Measurements from ENCODE around the gene PRIMA1. TPM values are rescaled to one million over a fixed set of nuclear protein-coding genes. Genes with fewer than 3 reads are reported as not detected.

The PRIMA1 gene
- total RNA-seq, 1 donor from 2014 or later: not detected

DNA sequence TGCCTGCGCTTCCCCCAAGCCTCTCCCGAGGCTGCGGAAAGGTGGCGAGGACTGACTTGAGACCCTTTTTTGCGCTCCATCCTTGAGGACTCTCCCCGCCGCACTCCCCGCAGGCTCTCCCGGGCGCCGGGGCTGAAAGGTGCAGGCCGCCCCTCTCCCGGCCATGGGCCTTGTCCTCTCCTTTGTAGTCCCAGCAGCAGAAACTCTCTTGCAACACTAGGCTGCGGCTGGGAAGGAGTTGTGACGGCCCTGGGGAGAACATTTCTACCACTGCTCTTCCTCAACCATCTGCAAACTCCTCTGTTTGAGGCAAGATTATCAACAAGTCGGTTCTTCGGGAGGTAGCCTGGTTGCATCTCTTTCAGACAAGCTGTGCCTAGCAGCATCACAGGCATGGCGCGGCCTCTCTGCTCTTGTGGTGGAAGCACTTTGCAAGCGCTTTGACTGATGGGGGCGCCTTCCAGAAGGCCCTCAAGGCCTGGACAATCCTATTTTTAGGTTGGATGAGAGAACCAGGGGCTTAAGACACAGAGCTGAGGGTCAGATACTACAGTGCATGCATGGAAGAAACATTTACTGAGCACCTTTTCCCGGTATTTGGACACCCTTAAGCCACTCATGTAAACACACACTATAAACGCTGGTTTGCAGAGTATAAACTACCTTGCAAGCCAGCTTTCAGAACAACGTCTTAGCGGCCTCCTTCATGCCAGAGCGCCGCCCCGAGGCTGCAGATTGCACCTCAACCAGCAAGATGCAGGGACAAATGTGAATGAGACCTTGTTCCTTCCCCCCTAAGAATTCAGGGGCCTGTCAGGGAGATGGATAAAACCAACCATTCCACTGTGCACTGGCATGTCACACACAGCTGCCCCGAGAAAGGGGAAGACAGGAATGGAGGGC, 1.2 kb upstream of the PRIMA1 start:
- Mint-ChIP-seq H3K27me3 (ENCODE audit: insufficient read depth) (peaks cover 56% of the 10 kb centered on the region), H3K36me3 (ENCODE audit: low read depth) (no peaks in the 10 kb centered on the region), H3K27ac (no peak overlapping the region), H3K4me1 (ENCODE audit: low read depth) (no peaks in the 10 kb centered on the region), H3K9me3 (no peaks in the 10 kb centered on the region), H3K4me3 (no peak overlapping the region)
- no peak for DNase-seq (ENCODE audit: low spot score)
- intact Hi-C loops (cut with micrococcal nuclease): no loop called here

DNA sequence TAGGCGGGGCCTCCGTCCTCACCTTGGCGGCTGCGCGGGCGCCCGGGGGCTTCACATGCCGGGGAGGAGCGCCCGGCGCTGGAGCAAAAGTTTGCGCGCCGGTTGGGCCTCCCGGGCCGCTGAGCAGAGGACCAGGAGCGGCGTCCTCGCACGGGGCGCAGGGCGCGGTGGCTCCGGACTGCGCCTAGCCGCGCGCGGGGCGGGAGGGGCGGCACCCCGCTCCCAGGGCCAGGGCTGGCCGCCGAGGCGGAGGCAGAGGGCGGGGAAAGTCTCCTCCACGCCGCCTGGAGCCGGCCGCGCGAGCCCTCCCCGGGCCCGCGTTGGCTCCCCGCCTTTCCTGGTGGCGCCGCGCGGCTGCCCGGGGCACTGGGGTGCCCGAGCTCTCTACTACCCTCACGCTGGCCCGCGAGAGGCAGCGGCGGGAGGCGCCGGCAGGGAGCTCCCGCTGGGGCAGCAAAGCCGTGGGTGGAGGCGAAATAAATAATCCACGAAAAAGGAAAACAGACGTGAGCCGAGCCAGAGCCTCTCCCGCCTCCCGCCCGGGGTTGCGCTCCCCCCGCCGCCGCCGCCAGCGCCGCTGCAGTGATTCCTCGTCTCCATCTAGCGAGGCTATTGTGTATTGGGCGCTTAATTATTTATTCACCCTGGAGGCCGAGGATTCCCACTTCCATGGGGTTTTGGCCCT, 400 bp upstream of the PRIMA1 start:
- Mint-ChIP-seq H3K4me3 (no peak overlapping the region), H3K27me3 (ENCODE audit: insufficient read depth) (peaks cover 59% of the 10 kb centered on the region), H3K27ac (no peak overlapping the region), H3K9me3 (no peaks in the 10 kb centered on the region), H3K36me3 (ENCODE audit: low read depth) (no peaks in the 10 kb centered on the region), H3K4me1 (ENCODE audit: low read depth) (no peaks in the 10 kb centered on the region)
- intact Hi-C loops (cut with micrococcal nuclease): no loop called here
- no peak for DNase-seq (ENCODE audit: low spot score)

DNA sequence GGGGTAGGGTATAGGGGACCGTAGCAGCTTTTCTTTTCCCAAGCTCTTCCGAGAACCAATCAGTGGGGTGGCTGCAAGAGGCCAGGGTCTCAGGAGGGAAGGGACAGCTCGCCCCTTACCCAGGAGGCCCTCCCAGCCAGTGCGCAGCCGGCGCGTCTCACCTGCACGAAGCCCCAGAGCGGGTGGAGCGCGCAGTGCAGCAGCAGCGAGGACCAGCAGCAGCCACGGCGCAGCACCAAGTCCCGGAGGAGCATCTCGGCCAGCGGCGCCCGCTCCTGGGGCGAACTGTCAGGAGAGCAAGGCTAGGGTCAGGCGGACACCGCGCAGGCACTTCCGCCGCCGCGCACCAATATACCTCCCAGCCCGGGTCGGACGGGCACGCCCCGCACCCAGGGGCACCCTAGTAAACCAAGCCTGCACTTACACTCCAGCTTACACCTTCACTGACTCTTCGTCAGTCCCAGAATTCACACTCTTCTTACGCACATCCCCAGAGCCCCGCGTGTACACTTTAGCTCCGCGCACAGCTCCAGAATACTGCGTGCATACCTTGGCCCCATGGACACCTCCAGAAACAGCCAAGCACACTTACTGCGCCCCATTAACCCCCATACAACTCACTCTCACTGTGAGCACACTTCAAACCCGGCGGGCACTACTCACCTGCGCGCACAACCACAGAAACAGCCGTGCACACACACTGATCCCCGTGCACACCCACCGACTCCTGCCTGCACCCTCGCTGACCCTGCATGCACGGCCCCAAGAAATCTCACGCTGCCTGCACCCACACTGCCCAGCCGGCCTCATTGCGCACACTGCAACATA, 606 bp downstream of the PRIMA1 start:
- no peaks in the 10 kb centered on the region for H3K9me3 Mint-ChIP-seq
- no peak overlapping the region for H3K4me3 Mint-ChIP-seq
- no peak for DNase-seq (ENCODE audit: low spot score)
- H3K27ac Mint-ChIP-seq: no peak overlapping the region
- no peaks in the 10 kb centered on the region for H3K36me3 Mint-ChIP-seq (ENCODE audit: low read depth)
- intact Hi-C loops (cut with micrococcal nuclease): no loop called here
- H3K27me3 Mint-ChIP-seq (ENCODE audit: insufficient read depth): peaks cover 59% of the 10 kb centered on the region
- H3K4me1 Mint-ChIP-seq (ENCODE audit: low read depth): no peaks in the 10 kb centered on the region

DNA sequence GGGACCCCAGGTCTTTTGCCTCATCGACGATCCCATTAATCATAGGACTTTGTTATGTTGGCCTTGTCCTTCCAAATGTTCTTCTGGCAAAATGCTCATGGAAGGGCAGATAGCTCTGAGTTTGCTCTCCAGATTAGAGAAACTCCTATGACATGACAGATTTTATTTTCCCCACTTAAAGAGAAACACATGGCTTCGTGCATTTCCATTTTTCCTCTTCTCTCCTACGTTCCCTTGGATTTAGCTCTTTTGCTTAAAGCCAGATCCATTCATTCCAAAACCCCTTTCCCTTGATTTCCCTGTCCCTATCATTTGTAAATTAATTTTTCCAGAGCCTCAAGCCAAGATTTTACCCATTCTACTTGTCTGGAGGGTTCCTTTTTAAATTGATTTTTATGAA, 2.9 kb downstream of the PRIMA1 start:
- Mint-ChIP-seq H3K9me3 (no peaks in the 10 kb centered on the region), H3K4me1 (ENCODE audit: low read depth) (no peaks in the 10 kb centered on the region), H3K27ac (no peak overlapping the region), H3K4me3 (no peak overlapping the region), H3K36me3 (ENCODE audit: low read depth) (no peaks in the 10 kb centered on the region), H3K27me3 (ENCODE audit: insufficient read depth) (peaks cover 48% of the 10 kb centered on the region)
- intact Hi-C loops (cut with micrococcal nuclease): no loop called here
- no peak for DNase-seq (ENCODE audit: low spot score)

DNA sequence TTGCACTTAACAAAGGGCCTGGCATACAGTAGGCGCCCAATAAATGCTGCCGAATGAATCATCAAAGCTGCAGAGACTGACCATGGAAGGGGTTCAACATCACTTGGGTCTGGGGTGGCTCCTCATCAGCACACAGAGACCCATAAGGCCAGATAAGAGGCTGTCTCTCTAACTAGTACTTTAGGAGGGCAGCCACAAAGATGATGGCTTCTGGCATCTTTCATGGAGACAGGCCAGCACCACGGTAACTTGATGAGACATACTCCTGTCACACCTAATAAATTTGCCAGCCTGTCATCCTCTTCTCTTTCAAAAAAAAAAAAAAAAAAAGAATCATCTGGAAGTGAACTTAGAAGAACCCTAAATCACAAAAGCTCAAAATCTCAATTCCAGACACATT, 3.4 kb downstream of the PRIMA1 start:
- no peak overlapping the region for H3K27ac Mint-ChIP-seq
- H3K9me3 Mint-ChIP-seq: no peaks in the 10 kb centered on the region
- DNase-seq (ENCODE audit: low spot score): no peak
- intact Hi-C loops (cut with micrococcal nuclease): no loop called here
- H3K4me3 Mint-ChIP-seq: no peak overlapping the region
- H3K4me1 Mint-ChIP-seq (ENCODE audit: low read depth): no peaks in the 10 kb centered on the region
- H3K27me3 Mint-ChIP-seq (ENCODE audit: insufficient read depth): peaks cover 43% of the 10 kb centered on the region
- no peaks in the 10 kb centered on the region for H3K36me3 Mint-ChIP-seq (ENCODE audit: low read depth)

DNA sequence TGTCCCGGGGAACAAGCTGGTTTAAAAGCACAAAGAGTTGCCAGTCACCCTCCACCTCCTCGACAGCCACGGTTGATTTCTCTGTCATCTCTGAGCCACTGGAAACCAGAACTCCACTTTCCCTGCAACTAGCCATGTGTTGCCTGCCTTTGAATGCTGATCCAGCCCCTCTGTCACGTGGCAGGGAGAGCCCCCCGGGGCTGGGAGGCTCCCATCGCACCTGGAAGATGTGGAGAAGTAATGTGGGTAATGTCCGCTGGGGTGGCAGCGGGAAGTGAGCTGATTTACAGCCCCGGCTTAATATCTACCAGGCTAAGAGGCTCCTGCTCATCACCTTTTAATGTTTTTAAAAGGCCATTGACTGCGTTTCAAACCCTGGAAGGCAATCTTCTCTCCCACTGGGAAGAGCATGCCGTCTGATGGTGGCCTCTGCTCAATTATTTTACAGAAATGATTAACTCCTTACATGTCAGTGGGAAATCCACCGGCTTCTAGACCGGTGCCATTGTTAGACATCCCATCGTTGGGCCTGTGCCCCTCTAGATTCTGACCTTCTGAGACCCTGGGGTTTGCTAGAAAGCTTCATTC, 7.4 kb downstream of the PRIMA1 start:
- DNase-seq (ENCODE audit: low spot score): no peak
- Mint-ChIP-seq H3K4me1 (ENCODE audit: low read depth) (no peaks in the 10 kb centered on the region), H3K27me3 (ENCODE audit: insufficient read depth) (peaks cover 12% of the 10 kb centered on the region), H3K4me3 (no peak overlapping the region), H3K9me3 (no peaks in the 10 kb centered on the region), H3K36me3 (ENCODE audit: low read depth) (no peaks in the 10 kb centered on the region), H3K27ac (no peak overlapping the region)
- intact Hi-C loops (cut with micrococcal nuclease): no loop called here

DNA sequence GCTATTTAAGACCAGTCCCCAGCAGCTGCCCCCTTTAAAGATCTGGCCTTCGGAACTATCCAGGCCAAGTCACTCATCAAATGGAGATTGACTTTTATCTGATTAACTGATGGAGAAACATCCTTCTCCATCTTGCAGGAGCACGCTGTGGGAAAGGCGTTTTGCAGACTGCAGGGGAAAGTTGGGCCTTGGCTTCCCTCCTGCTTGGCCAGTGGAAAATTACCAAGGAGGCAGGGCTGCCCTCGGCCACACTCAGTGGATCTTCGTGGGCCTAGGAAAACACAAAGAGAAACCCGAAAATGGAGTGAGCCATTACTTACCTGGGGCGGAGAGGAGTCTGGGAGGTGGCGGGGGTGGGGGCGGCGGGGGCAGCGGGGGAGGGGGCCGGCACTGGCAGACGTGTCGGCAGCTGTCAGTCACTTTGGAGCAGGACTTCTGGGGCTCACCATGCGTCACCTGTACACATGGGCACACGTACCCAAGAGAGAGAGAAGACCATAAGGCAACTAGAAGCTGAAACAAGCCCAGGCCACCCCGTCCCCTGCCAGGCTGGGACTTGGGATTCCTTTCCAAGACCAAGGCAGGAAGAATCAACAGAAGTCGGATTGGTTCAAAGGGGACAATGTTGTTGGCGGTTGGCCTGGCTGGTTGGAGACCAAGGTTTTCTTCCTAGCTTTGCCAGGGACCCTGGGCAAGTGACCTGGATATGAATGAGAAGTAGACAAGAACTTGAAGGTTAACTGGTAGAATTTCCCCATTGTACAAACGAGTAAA, 9.2 kb downstream of the PRIMA1 start:
- no peak overlapping the region for H3K27ac Mint-ChIP-seq
- no peaks in the 10 kb centered on the region for H3K9me3 Mint-ChIP-seq
- H3K4me1 Mint-ChIP-seq (ENCODE audit: low read depth): no peaks in the 10 kb centered on the region
- H3K27me3 Mint-ChIP-seq (ENCODE audit: insufficient read depth): peaks cover 3% of the 10 kb centered on the region
- no peak for DNase-seq (ENCODE audit: low spot score)
- intact Hi-C loops (cut with micrococcal nuclease): no loop called here
- no peak overlapping the region for H3K4me3 Mint-ChIP-seq
- H3K36me3 Mint-ChIP-seq (ENCODE audit: low read depth): no peaks in the 10 kb centered on the region

DNA sequence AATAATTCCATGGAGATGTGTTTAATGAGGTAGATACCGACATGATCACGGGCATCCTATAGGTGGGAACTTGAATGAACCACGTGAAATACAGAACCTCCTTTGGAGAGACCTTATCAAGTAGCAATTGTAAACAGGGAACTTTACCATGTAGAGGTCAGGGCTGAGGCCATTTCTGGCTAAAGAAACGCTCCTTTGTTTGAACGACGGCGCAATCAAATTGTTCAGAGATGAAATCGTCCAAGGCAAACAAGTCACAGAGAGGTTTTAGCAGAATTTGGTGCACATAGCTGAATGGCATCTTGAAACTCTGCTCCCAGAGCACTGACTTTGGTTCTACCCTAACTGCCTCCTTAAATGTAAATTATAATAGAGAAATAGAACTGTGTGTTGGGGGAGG, 9.8 kb downstream of the PRIMA1 start:
- intact Hi-C loops (cut with micrococcal nuclease): no loop called here
- H3K4me3 Mint-ChIP-seq: no peak overlapping the region
- H3K27ac Mint-ChIP-seq: no peak overlapping the region

DNA sequence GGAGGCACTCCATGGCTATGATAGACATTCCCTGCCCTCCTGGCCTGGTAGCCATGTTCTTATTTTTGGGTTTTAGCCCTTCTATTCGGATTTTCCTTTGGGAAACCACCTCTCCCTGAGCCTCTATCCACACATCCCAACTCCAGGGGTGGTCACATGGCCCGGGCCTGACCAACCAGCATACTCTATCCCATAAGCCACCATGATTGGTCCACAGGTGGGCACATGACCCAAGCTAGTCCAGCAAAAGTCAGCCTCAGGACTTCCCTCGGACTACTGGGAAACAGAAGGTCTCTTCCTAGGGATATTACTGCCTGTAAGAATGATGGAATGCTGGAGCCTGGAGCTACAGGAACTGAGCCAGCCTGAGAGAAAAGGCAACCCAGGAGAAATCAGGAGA, 12.5 kb downstream of the PRIMA1 start:
- Mint-ChIP-seq H3K4me3 (no peak overlapping the region), H3K9me3 (no peaks in the 10 kb centered on the region), H3K27me3 (ENCODE audit: insufficient read depth) (no peaks in the 10 kb centered on the region), H3K36me3 (ENCODE audit: low read depth) (no peaks in the 10 kb centered on the region), H3K4me1 (ENCODE audit: low read depth) (no peaks in the 10 kb centered on the region), H3K27ac (no peak overlapping the region)
- no peak for DNase-seq (ENCODE audit: low spot score)
- intact Hi-C loops (cut with micrococcal nuclease): no loop called here

More for the DNA sequence above, 9.8 kb downstream of the PRIMA1 start:
- Mint-ChIP-seq H3K9me3 (no peaks in the 10 kb centered on the region), H3K36me3 (ENCODE audit: low read depth) (no peaks in the 10 kb centered on the region), H3K27me3 (ENCODE audit: insufficient read depth) (no peaks in the 10 kb centered on the region), H3K4me1 (ENCODE audit: low read depth) (no peaks in the 10 kb centered on the region)
- no peak for DNase-seq (ENCODE audit: low spot score)

DNA sequence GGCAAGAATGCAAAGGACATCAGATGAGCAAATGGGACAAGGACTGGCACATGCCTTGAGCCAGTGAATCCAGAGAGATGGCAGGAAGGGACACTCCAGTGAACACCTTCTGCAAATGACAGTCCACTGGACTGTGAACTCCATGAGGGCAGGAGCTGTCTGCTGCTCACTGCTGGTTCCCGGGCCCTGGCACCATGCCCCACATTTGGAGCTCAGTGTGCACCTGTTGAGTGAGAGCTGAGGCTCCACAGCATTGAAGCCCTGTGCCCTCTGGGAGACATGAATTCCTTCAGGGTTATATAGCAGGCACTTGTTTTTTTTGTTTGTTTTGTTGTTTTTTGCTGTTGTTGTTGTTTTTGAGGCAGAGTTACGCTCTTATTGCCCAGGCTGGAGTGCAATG, 13.1 kb downstream of the PRIMA1 start:
- Mint-ChIP-seq H3K9me3 (no peaks in the 10 kb centered on the region), H3K36me3 (ENCODE audit: low read depth) (no peaks in the 10 kb centered on the region), H3K27me3 (ENCODE audit: insufficient read depth) (no peaks in the 10 kb centered on the region), H3K27ac (no peak overlapping the region), H3K4me3 (no peak overlapping the region), H3K4me1 (ENCODE audit: low read depth) (no peaks in the 10 kb centered on the region)
- no peak for DNase-seq (ENCODE audit: low spot score)
- intact Hi-C loops (cut with micrococcal nuclease): no loop called here

DNA sequence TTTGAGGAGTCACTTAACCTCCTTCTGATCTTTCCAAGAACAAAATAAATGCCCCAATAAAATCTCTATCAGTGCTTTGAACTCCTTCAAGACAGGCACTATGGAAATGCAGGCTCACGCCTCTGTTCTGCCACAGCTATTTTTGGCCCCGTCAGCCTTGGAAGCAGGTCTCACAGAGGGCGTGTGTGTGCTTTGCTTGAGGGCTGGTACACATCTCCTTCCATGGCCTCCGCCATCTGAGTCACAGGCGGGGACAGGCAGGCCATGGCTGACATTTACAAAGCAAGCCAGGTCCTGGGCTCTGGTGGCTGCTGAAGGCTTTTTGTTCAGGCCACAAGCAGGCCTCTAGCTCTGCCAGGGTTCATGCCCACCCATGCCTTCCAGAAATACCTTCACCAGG, 16.0 kb downstream of the PRIMA1 start:
- no peak overlapping the region for H3K4me3 Mint-ChIP-seq
- no peaks in the 10 kb centered on the region for H3K36me3 Mint-ChIP-seq (ENCODE audit: low read depth)
- DNase-seq (ENCODE audit: low spot score): no peak
- no peak overlapping the region for H3K27ac Mint-ChIP-seq
- intact Hi-C loops (cut with micrococcal nuclease): no loop called here
- no peaks in the 10 kb centered on the region for H3K9me3 Mint-ChIP-seq
- no peaks in the 10 kb centered on the region for H3K27me3 Mint-ChIP-seq (ENCODE audit: insufficient read depth)
- H3K4me1 Mint-ChIP-seq (ENCODE audit: low read depth): no peaks in the 10 kb centered on the region

DNA sequence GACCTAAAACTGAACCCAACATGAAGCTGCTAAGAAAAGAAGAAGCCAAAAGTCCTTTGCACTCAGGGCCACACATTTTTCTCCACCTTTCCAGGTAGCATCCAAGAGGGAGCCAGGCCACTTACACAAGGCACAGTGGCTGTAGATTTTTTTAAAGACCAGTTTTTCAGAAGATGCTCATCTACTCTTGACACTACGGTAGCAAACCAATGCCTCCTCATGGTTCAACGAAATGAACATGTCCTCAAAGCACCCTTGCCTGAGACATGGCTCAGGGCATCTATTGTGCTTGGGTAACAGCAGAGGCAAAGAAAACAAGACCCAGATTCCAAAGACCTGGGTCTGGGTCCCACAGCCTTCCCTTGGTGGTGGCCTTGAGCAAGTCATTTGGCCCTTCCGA, 22.3 kb downstream of the PRIMA1 start:
- H3K27ac Mint-ChIP-seq: no peak overlapping the region
- H3K36me3 Mint-ChIP-seq (ENCODE audit: low read depth): no peaks in the 10 kb centered on the region
- no peaks in the 10 kb centered on the region for H3K9me3 Mint-ChIP-seq
- intact Hi-C loops (cut with micrococcal nuclease): no loop called here
- no peak for DNase-seq (ENCODE audit: low spot score)
- no peaks in the 10 kb centered on the region for H3K4me1 Mint-ChIP-seq (ENCODE audit: low read depth)
- peaks cover 7% of the 10 kb centered on the region for H3K27me3 Mint-ChIP-seq (ENCODE audit: insufficient read depth)
- no peak overlapping the region for H3K4me3 Mint-ChIP-seq

Measured in activated T-helper 1 cell treated with anti-CD3 and anti-CD28 coated beads, Interleukin-12 subunit alpha, Interleukin-12 subunit beta, Interleukin-2, Interleukin-4 antibody, amounts not matched to agents 30 ng/mL and 10 ng/mL and 1 ng/mL, durations not matched to agents 14 hours and 24 hours and 36 hours (primary cell).